ENCODE measurements around the gene CREB3L1.

- peak; percentile 71 for TF ChIP-seq CTCF (IDR thresholded peaks at IDR 0.05; ENCODE audit: low read depth, low read length, poor library complexity, severe bottlenecking)
- TF ChIP-seq EZH2phosphoT487 (IDR thresholded peaks at IDR 0.05; ENCODE audit: borderline replicate concordance, low read length), result no peak
Measured at GRCh38 chr11:46247659-46248058, 29.8 kb upstream of the CREB3L1 start.

All from DOHH2 (cell line).